Right kidney (tissue), 9 donors: ENCODE measurements around the gene DNAH11.
"Not testable (repeated sequence)": the region's sequence is repeated elsewhere in the genome, so short reads cannot be mapped to it uniquely, and the experiment has no call there.

Experiments used
- DNase-seq: peaks from one replicate; pipeline ENCODE4 v3.0.0-alpha.2; 2016
- long read RNA-seq, 8 donors: transcript quantifications; one replicate each; lab custom pipeline, GENCODE V29; 2026

DNAH11 gene
- long read RNA-seq, donor 1, partial matches to known transcripts: 0 of 6 reads
- long read RNA-seq, donor 1, other reads (novel, unspliced or antisense): 6 of 6 reads
- long read RNA-seq, donor 2, partial matches to known transcripts: 6 of 6 reads
- long read RNA-seq, donor 2, other reads (novel, unspliced or antisense): 0 of 6 reads
- long read RNA-seq, donor 3: 0 reads
- long read RNA-seq, donor 4: 0 reads
- long read RNA-seq, donor 5: 0 reads
- long read RNA-seq, donor 6: 0 reads
- long read RNA-seq, donor 7: 0 reads
- long read RNA-seq, donor 8, partial matches to known transcripts: 6 of 16 reads
- long read RNA-seq, donor 8, other reads (novel, unspliced or antisense): 10 of 16 reads

- DNase-seq: peak; percentile 72
Observed at GRCh38 chr7:21542891-21543527, at the start of gene DNAH11. DNAH11 (plus strand) TSS chr7:21543039; CDS start chr7:21543246, 207 bp downstream.

GRCh38 chr7:21495731-21496130, 47.1 kb upstream of the DNAH11 start:
- DNase-seq: no peak

GRCh38 chr7:21497072-21497471, 45.8 kb upstream of the DNAH11 start:
- DNase-seq: no peak

- DNase-seq: no peak
Observed at GRCh38 chr7:21500117-21500832, 42.6 kb upstream of the DNAH11 start.

- DNase-seq: no peak
Observed at GRCh38 chr7:21504021-21504420, 38.8 kb upstream of the DNAH11 start.

GRCh38 chr7:21507627-21508343, 35.1 kb upstream of the DNAH11 start:
- no peak for DNase-seq

- DNase-seq: no peak
Observed at GRCh38 chr7:21508538-21508937, 34.3 kb upstream of the DNAH11 start.

- DNase-seq: no peak
Observed at GRCh38 chr7:21514062-21514461, 28.8 kb upstream of the DNAH11 start.

- DNase-seq: no peak
Observed at GRCh38 chr7:21524680-21525079, 18.2 kb upstream of the DNAH11 start.

- DNase-seq: no peak
Observed at GRCh38 chr7:21526007-21526406, 16.8 kb upstream of the DNAH11 start.

- DNase-seq: no peak
Observed at GRCh38 chr7:21526448-21526847, 16.4 kb upstream of the DNAH11 start.

- DNase-seq: not testable (repeated sequence)
Observed at GRCh38 chr7:21532485-21532884, 10.4 kb upstream of the DNAH11 start.

GRCh38 chr7:21533646-21534045, 9.2 kb upstream of the DNAH11 start:
- not testable (repeated sequence) for DNase-seq

- not testable (repeated sequence) for DNase-seq
Observed at GRCh38 chr7:21536445-21537118, 6.3 kb upstream of the DNAH11 start.

GRCh38 chr7:21538936-21539495, 3.8 kb upstream of the DNAH11 start:
- no peak for DNase-seq

GRCh38 chr7:21543528-21544302, 876 bp downstream of the DNAH11 start:
- peak; percentile 66 for DNase-seq

GRCh38 chr7:21544303-21544656, 1.4 kb downstream of the DNAH11 start:
- DNase-seq: no peak

GRCh38 chr7:21544715-21545114, 1.9 kb downstream of the DNAH11 start:
- no peak for DNase-seq

- DNase-seq: no peak
Observed at GRCh38 chr7:21547501-21547900, 4.7 kb downstream of the DNAH11 start.

- no peak for DNase-seq
Observed at GRCh38 chr7:21548491-21548890, 5.7 kb downstream of the DNAH11 start.

GRCh38 chr7:21550076-21550475, 7.2 kb downstream of the DNAH11 start:
- no peak for DNase-seq
